ENCODE results near the gene IRF2BPL.

IRF2BPL gene

GRCh38 chr14:76985540-76986230, 42.8 kb downstream of the IRF2BPL start:
- H3K27ac ChIP-seq (replicated peaks), result no peak overlapping the region

GRCh38 chr14:76984787-76985375, 43.6 kb downstream of the IRF2BPL start:
- H3K27me3 ChIP-seq (ENCODE audit: insufficient read depth, poor library complexity, severe bottlenecking), result no peaks in the 10 kb centered on the region
- no peak overlapping the region for H3K4me3 ChIP-seq (replicated peaks; ENCODE audit: insufficient read depth, low read length)
- no peak overlapping the region for H3K27ac ChIP-seq (replicated peaks)
- TF ChIP-seq GABPA (IDR thresholded peaks at IDR 0.05; ENCODE audit: low read depth), result no peak
- TF ChIP-seq, protein P1, sequence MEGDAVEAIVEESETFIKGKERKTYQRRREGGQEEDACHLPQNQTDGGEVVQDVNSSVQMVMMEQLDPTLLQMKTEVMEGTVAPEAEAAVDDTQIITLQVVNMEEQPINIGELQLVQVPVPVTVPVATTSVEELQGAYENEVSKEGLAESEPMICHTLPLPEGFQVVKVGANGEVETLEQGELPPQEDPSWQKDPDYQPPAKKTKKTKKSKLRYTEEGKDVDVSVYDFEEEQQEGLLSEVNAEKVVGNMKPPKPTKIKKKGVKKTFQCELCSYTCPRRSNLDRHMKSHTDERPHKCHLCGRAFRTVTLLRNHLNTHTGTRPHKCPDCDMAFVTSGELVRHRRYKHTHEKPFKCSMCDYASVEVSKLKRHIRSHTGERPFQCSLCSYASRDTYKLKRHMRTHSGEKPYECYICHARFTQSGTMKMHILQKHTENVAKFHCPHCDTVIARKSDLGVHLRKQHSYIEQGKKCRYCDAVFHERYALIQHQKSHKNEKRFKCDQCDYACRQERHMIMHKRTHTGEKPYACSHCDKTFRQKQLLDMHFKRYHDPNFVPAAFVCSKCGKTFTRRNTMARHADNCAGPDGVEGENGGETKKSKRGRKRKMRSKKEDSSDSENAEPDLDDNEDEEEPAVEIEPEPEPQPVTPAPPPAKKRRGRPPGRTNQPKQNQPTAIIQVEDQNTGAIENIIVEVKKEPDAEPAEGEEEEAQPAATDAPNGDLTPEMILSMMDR (IDR thresholded peaks at IDR 0.05; ENCODE audit: insufficient read depth, low read length), result no peak
- no peak for TF ChIP-seq POLR2AphosphoS5 (IDR thresholded peaks at IDR 0.05; ENCODE audit: low read depth)
- no peak for TF ChIP-seq SPI1 (IDR thresholded peaks at IDR 0.05; ENCODE audit: borderline replicate concordance, low read depth)
- TF ChIP-seq, protein P2, sequence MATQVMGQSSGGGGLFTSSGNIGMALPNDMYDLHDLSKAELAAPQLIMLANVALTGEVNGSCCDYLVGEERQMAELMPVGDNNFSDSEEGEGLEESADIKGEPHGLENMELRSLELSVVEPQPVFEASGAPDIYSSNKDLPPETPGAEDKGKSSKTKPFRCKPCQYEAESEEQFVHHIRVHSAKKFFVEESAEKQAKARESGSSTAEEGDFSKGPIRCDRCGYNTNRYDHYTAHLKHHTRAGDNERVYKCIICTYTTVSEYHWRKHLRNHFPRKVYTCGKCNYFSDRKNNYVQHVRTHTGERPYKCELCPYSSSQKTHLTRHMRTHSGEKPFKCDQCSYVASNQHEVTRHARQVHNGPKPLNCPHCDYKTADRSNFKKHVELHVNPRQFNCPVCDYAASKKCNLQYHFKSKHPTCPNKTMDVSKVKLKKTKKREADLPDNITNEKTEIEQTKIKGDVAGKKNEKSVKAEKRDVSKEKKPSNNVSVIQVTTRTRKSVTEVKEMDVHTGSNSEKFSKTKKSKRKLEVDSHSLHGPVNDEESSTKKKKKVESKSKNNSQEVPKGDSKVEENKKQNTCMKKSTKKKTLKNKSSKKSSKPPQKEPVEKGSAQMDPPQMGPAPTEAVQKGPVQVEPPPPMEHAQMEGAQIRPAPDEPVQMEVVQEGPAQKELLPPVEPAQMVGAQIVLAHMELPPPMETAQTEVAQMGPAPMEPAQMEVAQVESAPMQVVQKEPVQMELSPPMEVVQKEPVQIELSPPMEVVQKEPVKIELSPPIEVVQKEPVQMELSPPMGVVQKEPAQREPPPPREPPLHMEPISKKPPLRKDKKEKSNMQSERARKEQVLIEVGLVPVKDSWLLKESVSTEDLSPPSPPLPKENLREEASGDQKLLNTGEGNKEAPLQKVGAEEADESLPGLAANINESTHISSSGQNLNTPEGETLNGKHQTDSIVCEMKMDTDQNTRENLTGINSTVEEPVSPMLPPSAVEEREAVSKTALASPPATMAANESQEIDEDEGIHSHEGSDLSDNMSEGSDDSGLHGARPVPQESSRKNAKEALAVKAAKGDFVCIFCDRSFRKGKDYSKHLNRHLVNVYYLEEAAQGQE (IDR thresholded peaks at IDR 0.05; ENCODE audit: insufficient replicate concordance, low read depth), result no peak
- DNase-seq (ENCODE audit: low read depth in 1 of 2, low spot score in 1 of 2), result no peak

More at GRCh38 chr14:76985540-76986230, 42.8 kb downstream of the IRF2BPL start:
- no peaks in the 10 kb centered on the region for H3K27me3 ChIP-seq (ENCODE audit: insufficient read depth, poor library complexity, severe bottlenecking)
- TF ChIP-seq, protein P2 (IDR thresholded peaks at IDR 0.05; ENCODE audit: insufficient replicate concordance, low read depth), result no peak
- TF ChIP-seq, protein P1 (IDR thresholded peaks at IDR 0.05; ENCODE audit: insufficient read depth, low read length), result no peak
- TF ChIP-seq POLR2AphosphoS5 (IDR thresholded peaks at IDR 0.05; ENCODE audit: low read depth) (no peak), GABPA (IDR thresholded peaks at IDR 0.05; ENCODE audit: low read depth) (no peak), SPI1 (IDR thresholded peaks at IDR 0.05; ENCODE audit: borderline replicate concordance, low read depth) (no peak)
- no peak overlapping the region for H3K4me3 ChIP-seq (replicated peaks; ENCODE audit: insufficient read depth, low read length)
- DNase-seq (ENCODE audit: low read depth in 1 of 2, low spot score in 1 of 2), result no peak

DNA sequence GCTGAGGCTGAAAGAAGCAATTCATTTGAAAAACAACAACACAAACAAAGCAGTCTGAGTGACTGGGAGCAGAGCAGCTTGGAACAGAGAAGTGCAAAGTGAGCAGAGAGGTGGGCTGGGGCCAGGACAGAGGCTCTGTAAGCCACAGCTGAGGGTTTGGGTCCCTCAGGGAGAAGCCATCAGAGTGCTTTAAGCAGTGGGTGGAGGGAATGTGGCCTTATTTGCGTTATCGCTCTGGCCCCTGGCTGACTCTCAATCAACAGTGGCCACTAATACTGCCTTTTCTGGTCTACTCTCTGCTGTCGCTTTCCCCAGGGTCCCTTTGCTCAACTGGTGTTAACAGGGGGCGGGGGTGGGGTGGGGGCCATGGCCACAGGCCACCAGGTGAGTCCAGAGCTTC, 44.2 kb downstream of the IRF2BPL start:
- no peak overlapping the region for H3K27ac ChIP-seq (replicated peaks)
- no peaks in the 10 kb centered on the region for H3K27me3 ChIP-seq (ENCODE audit: insufficient read depth, poor library complexity, severe bottlenecking)
- no peak for TF ChIP-seq SPI1 (IDR thresholded peaks at IDR 0.05; ENCODE audit: borderline replicate concordance, low read depth)
- H3K4me3 ChIP-seq (replicated peaks; ENCODE audit: insufficient read depth, low read length), result no peak overlapping the region
- DNase-seq (ENCODE audit: low read depth in 1 of 2, low spot score in 1 of 2), result no peak

DNA sequence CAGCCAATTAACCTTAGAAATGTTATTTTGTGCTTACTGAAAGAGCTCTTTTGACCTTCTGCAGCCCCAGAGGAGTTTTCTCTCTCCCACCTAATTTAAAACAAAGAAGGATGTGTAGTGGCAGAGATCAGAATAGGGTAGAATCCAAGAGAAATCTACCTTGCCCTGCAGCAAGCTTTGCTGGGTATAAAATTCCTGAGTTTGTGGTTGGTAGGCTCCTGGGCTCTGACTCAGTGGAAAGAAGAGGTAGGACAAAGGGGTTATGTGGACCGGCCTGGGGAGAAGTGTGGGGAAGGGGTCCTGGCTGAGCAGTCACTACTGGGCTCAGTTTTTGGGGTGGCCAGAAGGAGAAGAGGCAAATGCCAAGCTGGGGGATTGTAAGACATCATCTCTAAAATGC, 46.8 kb downstream of the IRF2BPL start:
- Histone ChIP-seq H3K4me3 (replicated peaks; ENCODE audit: insufficient read depth, low read length) (no peak overlapping the region), H3K27me3 (ENCODE audit: insufficient read depth, poor library complexity, severe bottlenecking) (no peaks in the 10 kb centered on the region), H3K27ac (replicated peaks) (no peak overlapping the region)
- DNase-seq (ENCODE audit: low read depth in 1 of 2, low spot score in 1 of 2), result no peak
- TF ChIP-seq SPI1 (IDR thresholded peaks at IDR 0.05; ENCODE audit: borderline replicate concordance, low read depth), result no peak
- TF ChIP-seq GABPA (IDR thresholded peaks at IDR 0.05; ENCODE audit: low read depth), result no peak
- TF ChIP-seq, protein P1 (IDR thresholded peaks at IDR 0.05; ENCODE audit: insufficient read depth, low read length), result no peak
- TF ChIP-seq, protein P2 (IDR thresholded peaks at IDR 0.05; ENCODE audit: insufficient replicate concordance, low read depth), result no peak
- TF ChIP-seq POLR2AphosphoS5 (IDR thresholded peaks at IDR 0.05; ENCODE audit: low read depth), result no peak

All from HL-60 (cell line).